CD4-positive, alpha-beta T cell treated with Interleukin-15 for 4 hours (primary cell): ENCODE measurements around the gene DPEP2.
"Not testable (repeated sequence)": the region's sequence is repeated elsewhere in the genome, so short reads cannot be mapped to it uniquely, and the experiment has no call there.

Experiments used
- DNase-seq: peaks from one replicate; pipeline ENCODE4 v3.0.0-alpha.2; 2020; ENCODE audit warnings: low spot score

The DPEP2 gene

GRCh38 chr16:67953641-67954375 is 45.5 kb downstream of the DPEP2 start:
- no peak for DNase-seq

GRCh38 chr16:67951485-67951884 is 47.8 kb downstream of the DPEP2 start:
- DNase-seq, result no peak

GRCh38 chr16:67950335-67950843 is 48.9 kb downstream of the DPEP2 start:
- DNase-seq, result no peak

GRCh38 chr16:67949645-67950044 is 49.6 kb downstream of the DPEP2 start:
- DNase-seq, result no peak

GRCh38 chr16:67948015-67948414 is 51.3 kb downstream of the DPEP2 start:
- no peak for DNase-seq

- no peak for DNase-seq
Measured at GRCh38 chr16:67946966-67947558, 52.2 kb downstream of the DPEP2 start.

- no peak for DNase-seq
Measured at GRCh38 chr16:67946128-67946569, 53.1 kb downstream of the DPEP2 start.

- no peak for DNase-seq
Measured at GRCh38 chr16:67945392-67945933, 53.8 kb downstream of the DPEP2 start.

- no peak for DNase-seq
Measured at GRCh38 chr16:67944690-67945391, 54.4 kb downstream of the DPEP2 start.

- DNase-seq, result no peak
Measured at GRCh38 chr16:67943619-67944504, 55.4 kb downstream of the DPEP2 start, which contains the start of gene LCAT. Gene LCAT, minus strand, starts transcription at chr16:67944120. Its CDS starts 19 bp downstream, at chr16:67944101.

- DNase-seq, result no peak
Measured at GRCh38 chr16:67943256-67943618, 56.0 kb downstream of the DPEP2 start.

- no peak for DNase-seq
Measured at GRCh38 chr16:67942510-67943255, 56.6 kb downstream of the DPEP2 start.

- peak; percentile 30 for DNase-seq
Measured at GRCh38 chr16:67942200-67942509, 57.1 kb downstream of the DPEP2 start.

- DNase-seq, result no peak
Measured at GRCh38 chr16:67941469-67942199, 57.6 kb downstream of the DPEP2 start.

- no peak for DNase-seq
Measured at GRCh38 chr16:67940446-67941089, 58.7 kb downstream of the DPEP2 start.

- DNase-seq, result peak; percentile 24
Measured at GRCh38 chr16:67939507-67940445, 59.5 kb downstream of the DPEP2 start.

GRCh38 chr16:67937713-67938112 is 61.6 kb downstream of the DPEP2 start:
- DNase-seq, result not testable (repeated sequence)
